ENCODE measurements around the gene ARHGAP18. TPM values are rescaled to one million over a fixed set of nuclear protein-coding genes. Genes with fewer than 3 reads are reported as not detected.

Gene ARHGAP18
- total RNA-seq, 4 donors from 2014 or later: 29.1 to 47.2 (median 38.5) TPM

DNA sequence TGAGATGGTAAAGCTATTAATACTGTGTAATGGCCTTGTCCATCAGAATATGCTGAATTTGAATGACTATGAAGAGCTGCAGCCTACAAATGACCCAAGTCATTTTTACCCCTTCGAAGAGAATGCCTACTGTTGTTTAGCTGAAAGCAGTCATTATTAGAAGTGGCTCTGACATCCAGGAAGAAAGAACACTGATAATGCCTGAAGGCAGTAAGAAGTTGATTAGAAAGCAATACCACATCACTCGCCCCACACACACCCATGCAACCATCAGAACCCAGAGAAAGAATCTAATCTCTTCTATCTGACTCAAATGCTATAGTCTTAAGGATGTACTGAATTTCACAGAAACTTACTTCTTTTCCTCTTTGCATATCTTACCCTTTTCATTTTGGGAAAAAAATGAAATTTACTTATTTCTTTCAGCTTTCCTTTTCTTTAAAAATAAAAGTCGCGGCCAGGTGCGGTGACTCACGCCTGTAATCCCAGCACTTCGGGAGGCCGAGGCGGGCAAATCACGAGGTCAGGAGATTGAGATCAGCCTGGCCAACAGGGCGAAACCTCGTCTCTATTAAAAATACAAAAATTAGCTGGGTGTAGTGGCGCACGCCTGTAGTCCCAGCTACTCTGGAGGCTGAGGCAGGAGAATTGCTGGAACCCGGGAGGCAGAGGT is 61.0 kb downstream of the ARHGAP18 start:
- ATAC-seq (ENCODE audit: low FRiP score): no peak

DNA sequence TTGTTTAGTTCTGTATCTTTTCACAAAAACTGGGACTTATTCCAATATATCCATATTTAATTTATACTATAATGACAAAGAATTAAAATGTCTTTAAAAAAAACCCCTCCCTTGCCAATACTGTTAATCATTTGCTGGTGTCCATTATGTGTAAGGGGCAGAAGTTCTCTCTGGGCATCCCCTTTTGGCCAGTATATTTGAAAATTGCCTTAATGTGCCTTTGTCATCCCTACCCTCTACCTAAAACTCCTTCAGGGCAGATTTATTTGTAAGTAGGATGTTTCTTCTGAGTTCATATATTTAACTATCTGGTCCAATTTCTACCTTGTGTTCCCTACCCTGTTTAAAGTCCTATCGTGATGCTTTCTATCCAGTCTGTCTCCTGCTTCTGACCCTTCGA is 62.9 kb downstream of the ARHGAP18 start:
- ATAC-seq (ENCODE audit: low FRiP score): no peak
- TF ChIP-seq, protein P1, sequence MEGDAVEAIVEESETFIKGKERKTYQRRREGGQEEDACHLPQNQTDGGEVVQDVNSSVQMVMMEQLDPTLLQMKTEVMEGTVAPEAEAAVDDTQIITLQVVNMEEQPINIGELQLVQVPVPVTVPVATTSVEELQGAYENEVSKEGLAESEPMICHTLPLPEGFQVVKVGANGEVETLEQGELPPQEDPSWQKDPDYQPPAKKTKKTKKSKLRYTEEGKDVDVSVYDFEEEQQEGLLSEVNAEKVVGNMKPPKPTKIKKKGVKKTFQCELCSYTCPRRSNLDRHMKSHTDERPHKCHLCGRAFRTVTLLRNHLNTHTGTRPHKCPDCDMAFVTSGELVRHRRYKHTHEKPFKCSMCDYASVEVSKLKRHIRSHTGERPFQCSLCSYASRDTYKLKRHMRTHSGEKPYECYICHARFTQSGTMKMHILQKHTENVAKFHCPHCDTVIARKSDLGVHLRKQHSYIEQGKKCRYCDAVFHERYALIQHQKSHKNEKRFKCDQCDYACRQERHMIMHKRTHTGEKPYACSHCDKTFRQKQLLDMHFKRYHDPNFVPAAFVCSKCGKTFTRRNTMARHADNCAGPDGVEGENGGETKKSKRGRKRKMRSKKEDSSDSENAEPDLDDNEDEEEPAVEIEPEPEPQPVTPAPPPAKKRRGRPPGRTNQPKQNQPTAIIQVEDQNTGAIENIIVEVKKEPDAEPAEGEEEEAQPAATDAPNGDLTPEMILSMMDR (IDR thresholded peaks at IDR 0.05): no peak
- no peak for DNase-seq (ENCODE audit: low spot score)

More for the DNA sequence above, 61.0 kb downstream of the ARHGAP18 start:
- TF ChIP-seq, protein P1 (IDR thresholded peaks at IDR 0.05): no peak
- DNase-seq (ENCODE audit: low spot score): no peak

DNA sequence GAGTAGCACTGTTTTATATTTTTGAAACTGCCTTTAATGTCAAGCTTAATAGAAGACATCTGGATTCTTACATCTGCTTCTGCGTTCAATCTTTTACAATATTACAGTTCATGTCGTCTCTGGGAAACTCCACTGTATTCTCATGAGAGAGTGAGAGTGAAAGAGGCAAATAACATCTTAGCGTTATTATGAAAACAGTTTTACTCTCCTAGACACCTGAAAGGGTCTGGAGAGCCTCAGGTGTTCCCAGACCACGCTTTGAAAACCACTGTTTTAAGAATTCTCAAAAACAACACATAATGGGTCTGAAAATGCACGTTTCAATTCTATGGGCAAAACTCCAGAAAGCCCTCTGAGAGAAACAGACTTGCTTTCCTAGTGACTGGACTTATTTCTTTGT is 63.3 kb downstream of the ARHGAP18 start:
- ATAC-seq (ENCODE audit: low FRiP score): no peak
- no peak for DNase-seq (ENCODE audit: low spot score)
- TF ChIP-seq, protein P1 (IDR thresholded peaks at IDR 0.05): no peak

DNA sequence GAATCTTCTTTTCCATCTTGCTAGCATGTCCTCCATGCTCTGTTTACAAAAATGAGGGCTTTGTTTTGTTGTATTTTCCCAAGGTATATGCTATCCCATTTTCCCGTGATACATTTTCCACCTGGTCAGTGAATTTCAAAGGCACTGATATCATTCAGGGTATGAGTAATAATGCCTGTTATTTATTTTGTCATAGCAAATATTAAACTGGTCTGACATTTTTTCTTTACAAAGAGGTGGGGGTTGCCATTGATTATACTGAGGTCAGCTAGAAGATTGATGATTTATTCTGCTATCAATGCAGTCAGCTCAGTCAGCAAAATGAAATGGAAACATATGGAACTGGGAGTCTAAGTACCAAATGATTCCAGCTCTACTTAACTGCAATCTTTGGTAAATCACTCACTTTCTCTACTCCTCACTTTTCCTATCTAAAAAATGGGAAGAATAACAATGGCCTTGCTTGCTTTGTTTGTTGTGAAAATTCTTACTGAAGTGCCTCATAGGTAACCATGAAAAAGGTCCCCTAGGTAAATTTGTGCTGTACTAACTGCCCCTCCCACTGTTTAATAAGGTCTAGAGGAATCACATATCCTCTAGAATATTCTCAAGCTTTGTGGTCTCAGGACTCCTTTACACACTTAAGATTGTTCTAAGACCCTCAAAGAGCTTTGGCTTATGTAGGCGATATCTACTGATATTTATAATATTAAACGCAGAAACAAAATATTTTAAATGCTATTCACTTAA is 64.0 kb downstream of the ARHGAP18 start:
- TF ChIP-seq, protein P1 (IDR thresholded peaks at IDR 0.05): no peak
- DNase-seq (ENCODE audit: low spot score) (no peak), ATAC-seq (ENCODE audit: low FRiP score) (no peak)

DNA sequence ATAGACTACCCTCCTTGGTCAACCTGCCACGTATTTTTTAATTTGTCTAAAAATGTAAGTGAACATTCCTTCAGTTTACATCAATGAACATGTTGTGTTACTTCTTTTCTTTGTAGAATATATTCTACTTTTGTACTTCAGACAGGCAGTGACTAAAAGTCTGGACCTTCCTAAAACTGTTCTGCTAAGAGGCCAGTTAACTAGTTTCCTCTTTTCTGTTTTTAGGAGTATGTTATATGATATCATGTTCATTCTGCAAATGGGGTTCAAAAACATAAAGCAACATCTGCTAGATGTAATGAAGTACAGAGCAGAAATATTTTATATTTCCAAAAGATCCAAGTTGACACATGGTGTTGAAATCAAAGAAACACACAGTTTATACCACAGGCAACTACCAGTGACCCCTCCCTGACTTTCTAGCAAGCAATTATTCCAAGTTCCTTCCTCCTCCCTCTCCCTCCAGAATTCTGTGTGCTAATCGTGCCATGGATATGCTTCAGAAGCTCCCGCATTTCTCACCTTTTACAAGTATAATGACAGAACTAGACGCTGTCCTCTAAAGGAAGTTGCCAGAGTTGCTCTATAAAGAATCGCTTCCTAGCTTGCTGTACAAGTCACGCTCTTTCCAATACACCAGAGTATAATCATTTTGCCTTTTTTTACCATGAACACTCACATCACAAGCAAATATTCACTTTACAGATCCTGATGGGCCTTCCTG is 64.7 kb downstream of the ARHGAP18 start:
- no peak for DNase-seq (ENCODE audit: low spot score)
- TF ChIP-seq, protein P1 (IDR thresholded peaks at IDR 0.05): no peak
- ATAC-seq (ENCODE audit: low FRiP score): peak; percentile 16

DNA sequence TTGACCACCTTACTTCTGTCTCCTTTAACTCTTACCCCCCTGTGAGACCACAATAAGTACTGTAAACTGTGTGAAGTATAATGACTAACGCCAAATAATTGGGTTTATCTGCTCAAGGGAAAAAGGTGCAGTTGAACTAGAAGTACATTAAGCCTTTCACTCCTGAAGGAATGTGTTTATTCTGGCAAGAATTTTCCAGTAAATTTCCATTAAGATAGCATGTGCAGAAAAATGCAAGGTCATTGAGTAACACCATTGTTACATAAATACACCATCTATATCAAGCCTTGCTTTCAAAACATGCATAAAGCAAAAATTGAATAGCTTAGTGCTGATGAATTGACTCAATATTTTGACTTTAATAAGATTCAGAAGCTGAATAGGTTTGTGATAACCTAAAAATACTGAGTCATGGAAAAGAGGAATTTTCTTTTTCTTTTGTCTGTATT is 65.4 kb downstream of the ARHGAP18 start:
- DNase-seq (ENCODE audit: low spot score): no peak
- TF ChIP-seq, protein P1 (IDR thresholded peaks at IDR 0.05): no peak
- ATAC-seq (ENCODE audit: low FRiP score): peak; percentile 54
